Neuronal stem cell (in vitro differentiated cells): ENCODE data around the gene R3HCC1L.

ENCODE experiments used
- DNase-seq: peaks from one replicate; pipeline ENCODE4 v3.0.0-alpha.2; 2013; ENCODE audit warnings: low spot score
- H2AFZ ChIP-seq: one replicate; pipeline ENCODE4 v1.6.1; 2013; ENCODE audit warnings: mild to moderate bottlenecking, low read length, inconsistent platforms
- H2AK5ac ChIP-seq: 2 replicates; pipeline ENCODE4 v1.6.1; 2013; ENCODE audit warnings: low read depth, mild to moderate bottlenecking, inconsistent platforms, low read length, moderate library complexity, mixed read lengths
- H2BK120ac ChIP-seq: 2 replicates; pipeline ENCODE4 v1.6.1; 2013; ENCODE audit warnings: low read depth, mild to moderate bottlenecking, inconsistent platforms, low read length, moderate library complexity, mixed read lengths
- H2BK12ac ChIP-seq: one replicate; pipeline ENCODE4 v1.6.1; 2013; ENCODE audit warnings: low read length, inconsistent platforms
- H2BK15ac ChIP-seq: 2 replicates; pipeline ENCODE4 v1.6.1; 2013; ENCODE audit warnings: mild to moderate bottlenecking, low read length, inconsistent platforms, mixed read lengths
- H2BK5ac ChIP-seq: one replicate; pipeline ENCODE4 v1.6.1; 2013; ENCODE audit warnings: inconsistent platforms, mild to moderate bottlenecking, low read length, moderate library complexity
- H3K14ac ChIP-seq: one replicate; pipeline ENCODE4 v1.6.1; 2013; ENCODE audit warnings: low read length, inconsistent platforms
- H3K18ac ChIP-seq: 2 replicates; pipeline ENCODE4 v1.6.1; 2013; ENCODE audit warnings: low read length, inconsistent platforms
- H3K23ac ChIP-seq: 2 replicates; pipeline ENCODE4 v1.6.1; 2013; ENCODE audit warnings: low read depth, mild to moderate bottlenecking, mixed read lengths, low read length, inconsistent platforms; ENCODE audit not compliant: poor library complexity
- H3K27ac ChIP-seq: replicated peaks from 3 replicates; pipeline ENCODE4 v1.5.1; 2013; ENCODE audit warnings: low read length, inconsistent platforms
- H3K27me3 ChIP-seq, 3 experiments: 2 replicates each; pipeline ENCODE4 v1.6.1; 2013; ENCODE audit warnings: low read length in 3 of 3, mild to moderate bottlenecking in 2 of 3, inconsistent platforms in 1 of 3, low read depth in 1 of 3, mixed read lengths in 1 of 3, moderate library complexity in 1 of 3; ENCODE audit not compliant: control insufficient read depth in 3 of 3, insufficient read depth in 3 of 3
- H3K36me3 ChIP-seq, 2 donors: replicated peaks in 1 of 2; 2 replicates each; pipeline ENCODE4 v1.6.1; 2013; ENCODE audit warnings: low read length in 2 of 2; ENCODE audit not compliant: control insufficient read depth in 2 of 2, insufficient read depth in 2 of 2
- H3K4ac ChIP-seq: 2 replicates; pipeline ENCODE4 v1.6.1; 2013; ENCODE audit warnings: inconsistent platforms, mild to moderate bottlenecking, low read length, moderate library complexity
- H3K4me1 ChIP-seq, 2 donors: 1 replicate in 1 of 2; 2 replicates in 1 of 2; pipeline ENCODE4 v1.6.1; 2013; ENCODE audit warnings: low read length in 2 of 2, low read depth in 1 of 2; ENCODE audit not compliant: control insufficient read depth in 2 of 2, insufficient read depth in 1 of 2
- H3K4me2 ChIP-seq: one replicate; pipeline ENCODE4 v1.6.1; 2013; ENCODE audit warnings: mild to moderate bottlenecking, low read length, inconsistent platforms; ENCODE audit not compliant: insufficient read depth, poor library complexity, severe bottlenecking
- H3K4me3 ChIP-seq, 2 donors: 2 replicates each; pipeline ENCODE4 v1.5.1; 2013; ENCODE audit warnings: low read length in 2 of 2, mild to moderate bottlenecking in 2 of 2, inconsistent platforms in 1 of 2, moderate library complexity in 1 of 2
- H3K79me1 ChIP-seq: one replicate; pipeline ENCODE4 v1.6.1; 2013; ENCODE audit warnings: low read depth, mild to moderate bottlenecking, inconsistent platforms, low read length, moderate library complexity
- H3K9ac ChIP-seq: one replicate; pipeline ENCODE4 v1.6.1; 2013; ENCODE audit warnings: mild to moderate bottlenecking, low read depth, low read length, inconsistent platforms; ENCODE audit not compliant: poor library complexity
- H3K9me3 ChIP-seq, 2 donors: replicated peaks in 1 of 2; 2 replicates each; pipeline versions ENCODE3 to v1.6.1; 2013; ENCODE audit warnings: low read length in 2 of 2, mild to moderate bottlenecking in 2 of 2, inconsistent platforms in 1 of 2, low read depth in 1 of 2, mixed read lengths in 1 of 2, moderate library complexity in 1 of 2; ENCODE audit not compliant: control insufficient read depth in 2 of 2, insufficient read depth in 1 of 2
- H4K8ac ChIP-seq: one replicate; pipeline ENCODE4 v1.6.1; 2013; ENCODE audit warnings: low read depth, mild to moderate bottlenecking, inconsistent platforms, low read length, moderate library complexity
- H4K91ac ChIP-seq: one replicate; pipeline ENCODE4 v1.6.1; 2013; ENCODE audit warnings: low read length, low read depth, mild to moderate bottlenecking, inconsistent platforms; ENCODE audit not compliant: poor library complexity
- WGBS, 2 donors: extraction: QIAGEN DNeasy Blood & Tissue Kit; methylation state at CpG; one replicate each; pipeline ENCODE4 v1.1.7; 2013; ENCODE audit warnings: missing lambda C conversion rate in 2 of 2, mixed read lengths in 1 of 2; ENCODE audit not compliant: insufficient read length in 2 of 2, insufficient replicate concordance in 1 of 2; ENCODE audit errors: extremely low coverage in 2 of 2; 5-methylcytosine and 5-hydroxymethylcytosine counted together

R3HCC1L gene

GRCh38 chr10:98272656-98273055, 138.2 kb downstream of the R3HCC1L start:
- no peak overlapping the region for H2BK15ac ChIP-seq
- H4K91ac ChIP-seq: no peak overlapping the region
- H4K8ac ChIP-seq: no peak overlapping the region
- H3K4me2 ChIP-seq: no peak overlapping the region
- no peak overlapping the region for H2BK12ac ChIP-seq
- no peaks in the 10 kb centered on the region for H3K9me3 ChIP-seq
- no peak overlapping the region for H3K23ac ChIP-seq
- H3K4me3 ChIP-seq: no peak overlapping the region
- peak overlapping the region; percentile 40 for H3K18ac ChIP-seq
- no peaks in the 10 kb centered on the region for H3K36me3 ChIP-seq
- no peak overlapping the region for H3K27ac ChIP-seq
- H2BK120ac ChIP-seq: no peak overlapping the region
- H3K9ac ChIP-seq: peak overlapping the region; percentile 25
- H2AFZ ChIP-seq: no peak overlapping the region
- WGBS, 2 donors: 100% methylated on average over 2 of the region's 10 CpGs; no CpG with 5 or more reads in 1 of the 2 donors
- peaks cover 0 to 23% (median 2%) of the 10 kb centered on the region in 3 experiments for H3K27me3 ChIP-seq
- H3K14ac ChIP-seq: peak overlapping the region; percentile 78
- no peak overlapping the region for H2BK5ac ChIP-seq
- H3K4me1 ChIP-seq: peaks cover 4 to 16% of the 10 kb centered on the region in 2 donors
- H2AK5ac ChIP-seq: peak overlapping the region; percentile 82
- no peak overlapping the region for H3K4ac ChIP-seq
- no peak for DNase-seq
- H3K79me1 ChIP-seq: no peaks in the 10 kb centered on the region

GRCh38 chr10:98273057-98273850, 138.8 kb downstream of the R3HCC1L start:
- no peak for DNase-seq

GRCh38 chr10:98274562-98274961, 140.1 kb downstream of the R3HCC1L start:
- no peak overlapping the region for H2AFZ ChIP-seq
- H3K4ac ChIP-seq: no peak overlapping the region
- H3K27me3 ChIP-seq: peaks cover 0 to 20% (median 0%) of the 10 kb centered on the region in 3 experiments
- no peaks in the 10 kb centered on the region for H3K36me3 ChIP-seq
- no peak overlapping the region for H3K9ac ChIP-seq
- H3K4me2 ChIP-seq: no peak overlapping the region
- H4K8ac ChIP-seq: no peak overlapping the region
- H3K14ac ChIP-seq: no peak overlapping the region
- H2BK120ac ChIP-seq: no peak overlapping the region
- H3K23ac ChIP-seq: no peak overlapping the region
- no peak overlapping the region for H2AK5ac ChIP-seq
- no peak overlapping the region for H2BK15ac ChIP-seq
- no peak overlapping the region for H4K91ac ChIP-seq
- H2BK5ac ChIP-seq: no peak overlapping the region
- no peak for DNase-seq
- H3K79me1 ChIP-seq: no peaks in the 10 kb centered on the region
- H2BK12ac ChIP-seq: no peak overlapping the region
- peaks cover 0 to 8% of the 10 kb centered on the region in 2 donors for H3K4me1 ChIP-seq
- no peak overlapping the region for H3K18ac ChIP-seq
- no peaks in the 10 kb centered on the region for H3K9me3 ChIP-seq
- no CpG with 5 or more reads among the region's 3 CpGs for WGBS, 2 donors
- H3K4me3 ChIP-seq: no peak overlapping the region
- no peak overlapping the region for H3K27ac ChIP-seq

More at GRCh38 chr10:98273057-98273850, 138.8 kb downstream of the R3HCC1L start:
- Histone ChIP-seq H3K4ac (no peak overlapping the region), H2AK5ac (no peak overlapping the region), H2BK120ac (no peak overlapping the region), H3K14ac (no peak overlapping the region), H3K4me1 (peaks cover 2 to 14% of the 10 kb centered on the region in 2 donors), H3K36me3 (no peaks in the 10 kb centered on the region), H3K27me3 (peaks cover 0 to 23% (median 2%) of the 10 kb centered on the region in 3 experiments), H3K23ac (no peak overlapping the region), H3K9ac (no peak overlapping the region), H4K91ac (no peak overlapping the region), H2BK15ac (no peak overlapping the region), H2BK12ac (no peak overlapping the region), H3K4me2 (no peak overlapping the region), H2BK5ac (no peak overlapping the region), H3K27ac (no peak overlapping the region), H3K4me3 (no peak overlapping the region), H3K79me1 (no peaks in the 10 kb centered on the region), H3K9me3 (no peaks in the 10 kb centered on the region), H3K18ac (no peak overlapping the region), H4K8ac (no peak overlapping the region), H2AFZ (no peak overlapping the region)
- WGBS, 2 donors: no CpG with 5 or more reads among the region's 9 CpGs

GRCh38 chr10:98276311-98276710, 141.9 kb downstream of the R3HCC1L start:
- Histone ChIP-seq H3K9ac (no peak overlapping the region), H2AFZ (no peak overlapping the region), H3K27me3 (peaks cover 0 to 16% (median 0%) of the 10 kb centered on the region in 3 experiments), H2BK15ac (no peak overlapping the region), H3K27ac (no peak overlapping the region), H2BK12ac (no peak overlapping the region), H3K14ac (no peak overlapping the region), H4K91ac (no peak overlapping the region), H2BK5ac (no peak overlapping the region), H2AK5ac (no peak overlapping the region), H3K79me1 (no peaks in the 10 kb centered on the region), H3K9me3 (no peaks in the 10 kb centered on the region), H3K36me3 (no peaks in the 10 kb centered on the region), H3K4me1 (peaks cover 0 to 2% of the 10 kb centered on the region in 2 donors), H3K18ac (no peak overlapping the region), H3K23ac (no peak overlapping the region), H2BK120ac (no peak overlapping the region), H3K4me2 (no peak overlapping the region), H3K4ac (no peak overlapping the region), H3K4me3 (no peak overlapping the region), H4K8ac (no peak overlapping the region)
- no CpG with 5 or more reads among the region's 3 CpGs for whole genome bisulfite sequencing, 2 donors
- DNase-seq: no peak
